Measurements from ENCODE around the gene ZFAND2B.
A peak's percentile ranks its signal among the peaks of the same experiment; 100 is the strongest.

The ZFAND2B gene

DNA sequence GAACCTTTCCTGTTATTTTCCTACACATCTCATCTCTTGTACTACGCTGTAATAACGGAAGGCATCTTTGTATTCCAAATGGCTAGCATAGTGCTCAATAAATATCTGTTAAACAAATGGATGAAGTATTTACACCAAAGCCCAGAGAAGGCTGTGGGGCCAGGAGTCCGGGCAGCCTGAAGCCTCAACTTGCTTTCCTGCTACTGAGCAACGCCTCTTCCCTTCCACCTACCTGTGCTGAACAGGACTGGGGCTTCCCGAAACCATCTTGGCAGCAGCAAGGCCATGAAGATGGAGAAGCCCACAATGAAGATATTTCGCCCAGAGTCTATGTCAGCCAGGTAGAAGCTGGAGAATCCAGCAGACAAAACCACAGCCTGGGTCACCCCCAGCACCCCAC lies 43.4 kb upstream of the ZFAND2B start:
- TF ChIP-seq, protein P1, sequence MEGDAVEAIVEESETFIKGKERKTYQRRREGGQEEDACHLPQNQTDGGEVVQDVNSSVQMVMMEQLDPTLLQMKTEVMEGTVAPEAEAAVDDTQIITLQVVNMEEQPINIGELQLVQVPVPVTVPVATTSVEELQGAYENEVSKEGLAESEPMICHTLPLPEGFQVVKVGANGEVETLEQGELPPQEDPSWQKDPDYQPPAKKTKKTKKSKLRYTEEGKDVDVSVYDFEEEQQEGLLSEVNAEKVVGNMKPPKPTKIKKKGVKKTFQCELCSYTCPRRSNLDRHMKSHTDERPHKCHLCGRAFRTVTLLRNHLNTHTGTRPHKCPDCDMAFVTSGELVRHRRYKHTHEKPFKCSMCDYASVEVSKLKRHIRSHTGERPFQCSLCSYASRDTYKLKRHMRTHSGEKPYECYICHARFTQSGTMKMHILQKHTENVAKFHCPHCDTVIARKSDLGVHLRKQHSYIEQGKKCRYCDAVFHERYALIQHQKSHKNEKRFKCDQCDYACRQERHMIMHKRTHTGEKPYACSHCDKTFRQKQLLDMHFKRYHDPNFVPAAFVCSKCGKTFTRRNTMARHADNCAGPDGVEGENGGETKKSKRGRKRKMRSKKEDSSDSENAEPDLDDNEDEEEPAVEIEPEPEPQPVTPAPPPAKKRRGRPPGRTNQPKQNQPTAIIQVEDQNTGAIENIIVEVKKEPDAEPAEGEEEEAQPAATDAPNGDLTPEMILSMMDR (IDR thresholded peaks at IDR 0.05): no peak

DNA sequence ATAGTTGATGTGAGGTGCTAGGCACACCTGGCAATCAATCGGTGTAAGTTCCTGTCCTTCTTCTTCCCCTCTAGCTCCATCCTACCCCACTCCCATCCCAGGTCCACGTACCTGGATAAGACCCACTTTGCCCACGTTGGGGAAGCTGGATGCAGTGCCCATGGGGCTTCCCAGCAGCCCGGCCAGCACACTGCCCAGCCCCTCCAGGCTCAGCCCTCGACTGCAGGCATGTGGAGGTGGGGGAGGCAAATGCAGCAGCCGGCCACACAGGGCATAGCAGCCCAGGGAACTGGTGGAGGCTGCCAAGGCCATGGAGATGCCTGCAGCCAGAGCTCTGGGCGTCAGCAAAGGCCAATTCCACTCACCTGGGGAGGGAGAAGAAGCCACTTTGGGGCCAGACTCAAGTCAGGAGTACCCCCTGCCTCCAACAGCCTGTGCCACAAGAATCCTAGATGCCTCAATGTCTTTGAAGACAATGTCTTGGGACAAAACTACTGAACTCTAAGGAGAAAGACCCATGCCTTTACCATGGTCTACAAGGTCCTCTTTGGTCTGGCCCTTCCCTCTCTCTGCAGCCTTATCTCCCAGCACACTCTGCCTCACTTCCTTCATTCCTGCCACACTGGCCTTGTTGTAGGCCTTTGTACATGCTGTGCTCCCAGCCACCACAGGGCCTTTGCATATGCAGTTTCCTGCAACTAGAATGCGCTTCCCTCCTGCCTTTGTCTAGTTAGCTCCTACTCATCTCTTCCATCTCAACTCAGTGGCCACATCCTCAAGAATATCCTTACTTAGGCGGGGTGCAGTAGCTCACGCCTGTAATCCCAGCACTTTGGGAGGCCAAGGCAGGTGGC lies 41.3 kb upstream of the ZFAND2B start:
- TF ChIP-seq, protein P1 (IDR thresholded peaks at IDR 0.05): no peak

DNA sequence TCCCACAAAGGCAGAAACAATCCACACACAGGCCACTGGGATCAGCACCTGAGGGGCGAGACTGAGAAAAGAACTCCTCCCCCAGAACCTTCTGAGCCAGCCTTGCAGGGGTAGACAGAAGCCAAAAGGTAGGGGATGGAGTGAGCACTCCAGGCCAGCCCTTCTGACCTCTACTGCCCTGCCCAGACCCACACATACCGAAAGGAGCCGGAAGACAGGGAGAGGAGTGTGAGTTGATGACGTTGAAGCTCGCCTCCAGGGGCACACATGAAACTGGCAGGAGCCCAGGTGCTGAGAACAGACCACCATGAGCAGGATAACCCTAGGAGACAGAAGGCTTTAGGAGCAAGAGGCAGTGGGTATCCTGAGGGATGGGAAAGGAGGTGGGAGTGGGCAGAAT lies 38.6 kb upstream of the ZFAND2B start:
- TF ChIP-seq, protein P1 (IDR thresholded peaks at IDR 0.05): no peak

DNA sequence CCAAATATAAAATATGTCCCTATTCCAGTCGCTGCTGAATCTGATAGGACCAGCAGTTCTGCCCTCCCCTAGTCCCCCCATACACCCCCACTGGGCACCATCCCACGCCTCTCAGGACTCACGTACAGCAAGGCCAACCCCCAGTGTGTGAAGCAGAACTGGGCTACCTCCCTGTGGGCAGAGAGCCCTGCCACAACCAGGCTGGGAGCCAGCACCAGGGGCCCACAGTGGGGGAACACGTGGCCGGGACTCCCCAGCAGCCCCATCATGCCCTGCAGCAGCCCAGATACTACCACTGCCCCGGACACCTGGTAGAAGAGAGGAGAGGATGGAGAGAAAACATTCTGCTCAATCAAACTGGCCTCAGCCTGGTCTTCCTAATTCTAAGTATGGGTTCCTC lies 38.1 kb upstream of the ZFAND2B start:
- TF ChIP-seq, protein P1 (IDR thresholded peaks at IDR 0.05): no peak

DNA sequence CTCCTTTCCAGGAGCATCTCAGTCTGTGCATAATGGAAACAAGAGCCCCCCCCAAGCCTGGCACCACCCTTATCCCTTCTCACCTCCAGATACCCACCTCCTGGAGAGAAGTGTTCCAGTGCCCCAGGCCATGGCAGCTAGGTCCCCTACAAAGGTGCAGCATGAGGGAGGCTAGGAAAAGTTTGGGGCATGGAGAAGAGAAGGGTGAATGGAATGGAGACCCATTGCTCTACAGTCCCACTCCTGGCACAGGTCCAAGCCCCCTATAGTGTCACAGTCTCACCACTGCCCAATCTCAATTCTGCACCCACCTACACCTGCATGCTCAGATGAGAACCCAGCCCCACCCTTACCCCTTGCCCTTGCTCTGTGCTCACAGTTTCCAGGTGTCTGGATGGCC lies 37.6 kb upstream of the ZFAND2B start:
- TF ChIP-seq, protein P1 (IDR thresholded peaks at IDR 0.05): no peak

DNA sequence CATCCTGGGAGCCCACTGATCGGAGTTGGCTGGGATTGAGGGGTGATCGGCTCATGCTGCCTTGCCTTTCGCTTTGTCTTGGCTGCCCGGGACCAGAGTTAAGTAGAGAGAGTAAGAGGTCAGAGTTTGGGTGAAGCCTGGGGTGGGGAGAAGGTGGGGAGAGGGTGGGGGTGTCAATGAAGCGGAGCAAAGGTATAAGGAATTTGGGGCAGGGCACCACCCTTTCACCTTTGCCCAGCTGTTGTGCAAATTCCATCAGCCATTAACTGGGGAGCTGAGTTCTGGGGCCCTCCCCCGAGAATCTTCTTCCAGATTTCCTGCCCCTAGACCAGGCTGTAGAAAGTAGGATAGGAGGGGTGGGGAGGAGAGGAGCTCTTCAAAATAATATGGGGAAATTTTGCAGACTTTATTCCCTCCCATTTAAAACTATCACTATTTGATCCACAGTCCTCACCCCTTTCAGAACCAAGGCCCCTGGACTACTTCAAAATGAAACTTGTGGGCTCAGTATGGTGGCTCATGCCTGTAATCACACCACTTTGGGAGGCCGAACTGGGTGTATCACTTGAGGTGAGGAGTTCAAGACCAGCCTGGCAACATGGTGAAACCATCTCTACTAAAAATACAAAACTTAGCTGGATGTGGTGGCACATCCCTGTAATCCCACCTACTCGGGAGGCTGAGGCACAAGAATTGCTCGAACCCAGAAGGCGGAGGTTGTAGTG lies 36.5 kb upstream of the ZFAND2B start, which contains the start of gene SLC23A3:
Gene SLC23A3 (minus strand): TSS at position 100 of the 725 bp plus-strand sequence. CDS start 45 bp downstream, at position 55.
- TF ChIP-seq, protein P1 (IDR thresholded peaks at IDR 0.05): no peak

DNA sequence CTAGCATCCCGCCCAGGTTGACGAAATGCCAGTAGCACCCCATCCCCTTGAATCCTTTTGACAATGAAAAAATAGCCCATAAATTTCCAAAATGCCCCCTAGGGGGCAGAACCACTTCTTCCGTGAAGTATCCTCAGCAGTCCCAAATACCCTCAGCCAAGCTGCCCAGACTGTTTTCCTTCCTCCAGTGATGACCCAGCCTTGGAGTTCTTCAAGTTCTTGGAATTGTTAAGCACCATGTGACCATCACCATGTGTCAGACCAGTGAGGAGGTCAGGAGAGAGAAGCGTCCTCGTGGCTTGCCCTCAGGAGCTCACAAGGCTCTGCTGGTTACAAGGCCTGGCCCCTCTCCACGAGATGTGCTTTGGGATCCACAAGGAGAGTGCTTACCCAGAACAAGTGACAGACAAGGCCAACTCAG lies 35.3 kb upstream of the ZFAND2B start:
- TF ChIP-seq, protein P1 (IDR thresholded peaks at IDR 0.05): peak; percentile 57

Measured in LNCAP (cell line).